ENCODE results near the gene SRP54. TPM values are rescaled to one million over a fixed set of nuclear protein-coding genes. Genes with fewer than 3 reads are reported as not detected.

Gene SRP54
- total RNA-seq, 1 donor from 2014 or later, result 28.6 TPM

Other genes starting within 250 kb of the SRP54 start
- 4.9 TPM for gene BAZ1A, start 107.6 kb upstream of the SRP54 start, total RNA-seq
- 51.3 TPM for gene FAM177A1, start 63.3 kb downstream of the SRP54 start, total RNA-seq
- gene PPP2R3C, start 139.0 kb downstream of the SRP54 start, total RNA-seq, result 24.7 TPM
- gene PRORP, start 139.6 kb downstream of the SRP54 start, total RNA-seq, result 17.0 TPM